ENCODE data around the gene MAPKAPK5.
A peak's percentile ranks its signal among the peaks of the same experiment; 100 is the strongest.
"Not testable (repeated sequence)": the region's sequence is repeated elsewhere in the genome, so short reads cannot be mapped to it uniquely, and the experiment has no call there.

Gene MAPKAPK5

GRCh38 chr12:111828338-111828979 is 13.6 kb upstream of the MAPKAPK5 start:
- no peak for DNase-seq

GRCh38 chr12:111829635-111830034 is 12.4 kb upstream of the MAPKAPK5 start:
- not testable (repeated sequence) for DNase-seq

DNA sequence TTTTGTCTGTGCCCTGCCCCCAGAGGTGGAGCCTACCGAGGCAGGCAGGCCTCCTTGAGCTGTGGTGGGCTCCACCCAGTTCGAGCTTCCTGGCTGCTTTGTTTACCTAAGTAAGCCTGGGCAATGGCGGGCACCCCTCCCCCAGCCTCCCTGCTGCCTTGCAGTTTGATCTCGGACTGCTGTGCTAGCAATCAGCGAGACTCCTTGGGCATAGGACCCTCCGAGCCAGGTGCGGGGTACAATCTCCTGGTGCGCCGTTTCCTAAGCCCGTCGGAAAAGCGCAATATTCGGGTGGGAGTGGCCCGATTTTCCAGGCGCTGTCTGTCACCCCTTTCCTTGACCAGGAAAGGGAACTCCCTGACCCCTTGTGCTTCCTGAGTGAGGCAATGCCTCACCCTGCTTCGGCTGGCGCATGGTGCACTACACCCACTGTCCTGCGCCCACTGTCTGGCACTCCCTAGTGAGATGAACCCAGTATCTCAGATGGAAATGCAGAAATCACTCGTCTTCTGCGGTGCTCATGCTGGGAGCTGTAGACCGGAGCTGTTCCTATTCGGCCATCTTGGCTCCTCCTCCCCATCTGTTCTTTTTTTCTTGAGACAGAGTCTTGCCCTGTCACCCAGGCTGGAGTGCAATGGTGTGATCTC is 7.2 kb upstream of the MAPKAPK5 start:
- peak; percentile 19 for DNase-seq

DNA sequence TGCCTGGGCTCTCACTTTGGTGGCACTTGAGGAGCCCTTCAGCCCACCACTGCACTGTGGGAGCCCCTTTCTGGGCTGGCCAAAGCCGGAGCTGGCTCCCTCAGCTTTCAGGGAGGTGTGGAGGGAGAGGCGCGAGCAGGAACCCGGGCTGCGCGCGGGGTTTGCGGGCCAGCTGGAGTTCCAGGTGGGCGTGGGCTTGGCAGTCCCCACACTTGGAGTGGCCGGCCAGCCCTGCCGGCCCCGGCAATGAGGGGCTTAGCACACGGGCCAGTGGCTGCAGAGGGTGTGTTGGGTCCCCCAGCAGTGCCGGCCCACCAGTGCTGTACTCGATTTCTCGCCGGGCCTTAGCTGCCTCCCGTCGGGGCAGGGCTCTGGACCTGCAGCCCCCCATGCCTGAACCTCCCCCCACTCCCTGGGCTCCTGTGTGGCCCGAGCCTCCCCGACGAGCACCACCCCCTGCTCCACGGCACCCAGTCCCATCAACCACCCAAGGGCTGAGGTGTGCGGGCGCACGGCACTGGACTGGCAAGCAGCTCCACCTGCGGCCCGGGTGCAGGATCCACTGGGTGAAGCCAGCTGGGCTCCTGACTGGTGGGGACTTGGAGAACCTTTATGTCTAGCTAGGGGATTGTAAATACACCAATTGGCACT is 6.4 kb upstream of the MAPKAPK5 start:
- DNase-seq, result not testable (repeated sequence)

GRCh38 chr12:111838353-111838752 is 3.7 kb upstream of the MAPKAPK5 start:
- DNase-seq, result no peak

- DNase-seq, result no peak
Observed at GRCh38 chr12:111840807-111841206, 1.2 kb upstream of the MAPKAPK5 start.

- no peak for DNase-seq
Observed at GRCh38 chr12:111841236-111841749, 735 bp upstream of the MAPKAPK5 start.

DNA sequence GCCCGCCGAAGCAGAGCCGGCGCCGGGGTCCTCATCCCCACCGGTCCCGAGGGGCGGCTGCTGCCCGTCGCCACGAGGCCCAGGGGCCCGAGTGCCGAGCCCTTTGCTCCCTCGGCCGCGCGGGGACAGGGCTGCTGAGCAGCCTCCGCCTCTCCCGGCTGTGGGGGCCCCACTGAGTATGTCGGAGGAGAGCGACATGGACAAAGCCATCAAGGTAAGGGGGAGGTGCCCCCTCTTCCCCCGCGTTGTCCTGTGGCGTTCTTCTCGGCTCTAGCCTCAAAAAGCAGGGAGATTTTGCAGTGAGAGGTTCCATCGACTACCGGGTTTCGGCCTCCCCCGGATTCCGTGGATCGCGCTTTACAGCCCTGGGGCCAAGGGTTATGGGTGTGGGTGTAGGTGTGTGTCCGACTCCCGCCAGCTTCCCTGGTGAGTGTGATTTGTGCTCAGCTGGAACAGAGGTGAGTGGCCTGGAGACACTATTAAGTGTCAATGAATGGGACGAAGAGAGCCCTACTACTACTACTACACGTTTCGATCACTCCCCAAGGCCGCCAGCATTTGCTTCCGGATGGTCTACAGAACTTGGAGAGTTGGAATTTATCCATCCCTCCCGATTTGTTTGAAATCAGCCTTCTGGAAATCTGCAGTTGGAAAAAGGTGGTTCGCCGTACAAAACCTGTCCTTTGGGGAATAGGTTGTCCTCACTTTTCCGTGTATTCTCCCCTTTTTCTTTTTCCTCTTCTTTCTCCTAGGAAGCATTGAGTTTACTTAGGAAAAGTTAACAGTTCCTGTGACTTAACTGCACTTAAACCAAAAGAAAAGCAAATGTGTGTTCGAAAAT is 748 bp downstream of the MAPKAPK5 start:
- no peak for DNase-seq

GRCh38 chr12:111846016-111846415 is 4.0 kb downstream of the MAPKAPK5 start:
- no peak for DNase-seq

DNA sequence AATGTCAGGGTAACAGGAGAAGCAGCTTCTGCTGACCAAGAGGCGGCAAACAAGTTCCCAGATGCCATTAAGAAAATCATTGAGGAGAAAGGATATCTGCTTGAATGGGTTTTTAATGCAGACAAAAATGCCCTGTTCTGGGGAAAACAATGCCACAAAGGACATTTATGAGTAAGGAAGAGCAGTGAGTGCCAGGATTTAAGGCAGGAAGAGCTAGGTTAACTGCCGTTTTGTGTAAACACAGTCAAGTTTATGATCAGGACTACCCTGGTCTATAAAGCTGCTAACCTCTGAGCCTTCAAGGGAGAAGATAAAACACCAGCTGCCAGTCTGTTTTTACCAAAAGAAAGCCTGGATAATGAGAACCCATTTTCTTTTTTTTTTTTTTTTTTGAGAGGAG is 8.5 kb downstream of the MAPKAPK5 start:
- no peak for DNase-seq

DNA sequence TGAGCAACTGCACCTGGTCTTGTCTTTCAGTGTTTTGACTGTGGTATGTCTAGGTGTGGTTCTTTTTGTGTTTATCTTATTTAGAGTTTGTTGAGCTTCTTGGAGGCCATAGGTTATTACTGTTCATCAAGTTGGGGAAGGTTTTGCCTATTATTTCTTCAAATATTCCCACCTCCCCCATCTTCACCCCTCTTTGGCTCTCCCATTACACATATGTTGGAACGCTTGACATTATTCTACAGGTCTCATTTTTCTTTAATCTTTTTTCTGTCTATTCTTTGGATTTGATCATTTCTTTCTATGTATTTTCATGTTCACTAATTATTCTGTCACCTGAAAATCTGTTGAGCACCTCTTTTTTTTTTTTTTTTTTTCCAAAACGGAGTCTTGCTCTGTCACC is 16.2 kb downstream of the MAPKAPK5 start:
- no peak for DNase-seq

DNA sequence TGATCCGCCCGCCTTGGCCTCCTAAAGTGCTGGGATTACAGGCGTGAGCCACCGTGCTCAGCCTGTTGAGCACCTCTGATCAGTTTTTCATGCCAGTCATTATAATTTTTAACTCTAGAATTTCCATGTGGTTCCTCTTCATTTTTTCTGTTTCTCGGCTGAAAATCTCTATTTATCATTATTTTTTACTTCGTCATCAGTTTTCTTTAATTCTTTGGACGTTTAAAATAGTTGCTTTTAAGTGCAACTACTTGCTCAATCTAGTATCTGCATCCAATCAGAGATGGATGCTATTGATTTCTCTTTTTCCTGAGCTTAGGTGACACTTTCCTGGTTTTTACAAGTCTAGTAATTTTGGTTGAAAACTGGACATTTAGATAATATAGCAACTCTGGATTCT is 16.8 kb downstream of the MAPKAPK5 start:
- DNase-seq, result no peak

- DNase-seq, result no peak
Observed at GRCh38 chr12:111864913-111865312, 22.9 kb downstream of the MAPKAPK5 start.

- no peak for DNase-seq
Observed at GRCh38 chr12:111867531-111867930, 25.5 kb downstream of the MAPKAPK5 start.

- DNase-seq, result no peak
Observed at GRCh38 chr12:111868676-111869588, 26.9 kb downstream of the MAPKAPK5 start.

GRCh38 chr12:111869671-111870070 is 27.6 kb downstream of the MAPKAPK5 start:
- no peak for DNase-seq

GRCh38 chr12:111870216-111870615 is 28.2 kb downstream of the MAPKAPK5 start:
- no peak for DNase-seq

GRCh38 chr12:111870706-111871105 is 28.7 kb downstream of the MAPKAPK5 start:
- no peak for DNase-seq

- no peak for DNase-seq
Observed at GRCh38 chr12:111873113-111873512, 31.1 kb downstream of the MAPKAPK5 start.

- DNase-seq, result no peak
Observed at GRCh38 chr12:111881716-111882115, 39.7 kb downstream of the MAPKAPK5 start.

DNA sequence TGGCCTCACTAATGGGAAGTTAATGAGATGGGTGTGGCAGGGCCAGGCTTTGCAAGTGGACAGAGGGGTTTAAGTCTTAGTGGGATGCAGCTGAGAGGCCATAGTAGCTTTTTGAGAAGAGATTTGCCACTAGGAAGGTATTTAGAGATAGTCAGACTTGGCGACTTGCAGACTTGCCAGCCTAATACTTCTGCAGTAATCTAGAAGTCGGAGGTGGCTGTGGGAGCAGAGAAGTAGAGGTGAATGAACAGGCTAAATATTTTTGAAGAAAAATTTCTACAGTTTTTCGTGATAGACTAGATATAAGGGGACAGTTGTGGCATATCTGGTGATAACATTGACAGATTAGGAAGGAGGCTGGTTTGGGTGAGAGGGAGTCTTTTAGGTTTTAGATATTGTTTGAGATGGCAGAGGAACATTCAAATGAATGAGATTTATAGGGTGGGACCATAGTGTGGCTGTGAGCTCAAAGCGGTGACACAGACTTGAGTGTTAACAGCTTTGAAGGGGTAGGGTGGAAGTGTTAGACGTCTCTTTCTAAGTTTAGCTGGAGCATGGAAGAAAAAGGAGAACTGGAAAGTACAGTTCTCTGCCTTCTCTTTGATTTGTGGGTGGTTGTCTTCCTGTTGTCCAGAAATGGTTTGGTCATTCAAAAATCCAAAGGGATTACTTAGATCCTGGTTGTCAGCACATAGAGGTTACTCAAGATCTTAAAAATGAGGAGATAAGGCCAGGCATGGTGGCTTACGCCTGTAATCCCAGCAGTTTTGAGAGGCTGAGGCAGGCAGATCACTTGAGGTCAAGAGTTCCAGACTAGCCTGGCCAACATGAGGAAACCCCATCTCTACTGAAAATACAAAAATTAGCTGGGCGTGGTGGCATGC is 44.9 kb downstream of the MAPKAPK5 start:
- DNase-seq, result no peak

Data from NCI-H1694 (cell line).